Kidney tubule cell (primary cell): ENCODE data around the gene REX1BD.
"Not testable (repeated sequence)": the region's sequence is repeated elsewhere in the genome, so short reads cannot be mapped to it uniquely, and the experiment has no call there.

ENCODE experiments used
- DNase-seq: peaks from one replicate; pipeline ENCODE4 v3.0.0-alpha.2; 2018; ENCODE audit warnings: low spot score

REX1BD gene

GRCh38 chr19:18588611-18589379 lies at the start of gene REX1BD:
TSS of gene REX1BD (plus strand) at chr19:18588798. CDS start at chr19:18588802, 4 bp downstream.
- peak; percentile 83 for DNase-seq

GRCh38 chr19:18539372-18539771 lies 49.2 kb upstream of the REX1BD start:
- no peak for DNase-seq

DNA sequence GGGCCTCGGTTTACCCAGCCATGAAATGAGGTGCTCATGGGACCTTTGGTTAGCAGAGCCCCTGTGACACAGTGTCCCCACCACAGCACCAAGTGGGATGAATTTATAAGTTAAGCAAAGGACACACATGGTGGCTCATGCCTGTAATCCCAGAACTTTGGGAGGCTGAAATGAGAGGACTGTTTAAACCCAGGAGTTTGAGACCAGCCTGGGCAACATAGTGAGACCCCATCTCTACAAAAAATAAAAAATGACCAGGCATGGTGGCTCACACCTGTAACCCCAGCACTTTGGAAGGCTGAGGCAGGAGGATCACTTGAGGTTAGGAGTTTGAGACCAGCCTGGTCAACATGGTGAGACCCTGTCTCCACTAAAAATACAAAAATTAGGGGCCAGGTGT lies 48.4 kb upstream of the REX1BD start:
- DNase-seq = not testable (repeated sequence)

GRCh38 chr19:18541258-18541991 lies 47.2 kb upstream of the REX1BD start:
- DNase-seq = peak; percentile 42

DNA sequence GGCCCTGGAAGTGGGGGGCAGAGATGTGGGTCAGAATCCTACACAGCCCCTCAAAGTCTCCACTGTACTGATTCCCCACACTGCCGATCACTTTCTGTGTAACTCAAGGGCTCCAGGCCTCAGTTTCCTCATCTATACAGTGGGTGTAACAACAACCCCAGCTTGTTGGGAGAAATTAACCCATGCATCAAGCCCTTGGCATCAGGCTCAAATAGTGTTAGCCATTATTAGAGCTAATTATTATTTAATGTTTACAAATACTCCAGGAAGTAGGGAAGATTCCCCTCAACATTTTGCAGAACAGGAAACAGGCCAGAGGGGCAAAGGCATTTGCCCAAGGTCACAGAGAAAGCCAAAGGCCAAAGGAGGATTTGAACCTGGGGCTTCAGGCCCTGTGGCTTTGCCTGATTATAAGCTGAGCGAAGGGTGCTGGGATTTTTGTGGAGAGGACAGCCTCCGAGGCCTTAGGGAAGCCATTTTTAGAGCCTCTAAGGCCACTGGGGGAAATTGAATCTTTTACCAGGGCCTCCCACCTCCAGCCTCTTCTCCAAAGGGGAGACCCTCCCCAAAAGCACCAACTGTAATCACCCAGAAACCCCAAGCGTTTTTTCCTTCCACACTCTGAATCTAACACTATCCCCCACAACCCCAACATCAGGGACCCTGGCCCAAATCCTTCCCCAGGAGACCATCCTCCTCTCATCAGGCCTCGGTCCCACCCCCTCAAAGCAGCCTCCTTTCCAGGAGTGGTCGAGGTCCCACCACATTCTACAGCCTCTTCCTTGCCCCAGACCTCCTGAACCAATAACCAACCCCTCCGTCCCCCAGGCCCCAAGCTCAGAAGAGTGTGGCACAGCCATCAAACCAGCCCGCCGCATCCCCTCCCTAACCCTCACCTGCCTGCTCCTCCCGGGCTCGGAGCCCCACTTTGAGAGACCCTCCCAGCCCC lies 46.3 kb upstream of the REX1BD start:
- no peak for DNase-seq

GRCh38 chr19:18542941-18543813 lies 45.4 kb upstream of the REX1BD start, which contains the start of gene FKBP8:
TSS of gene FKBP8 (minus strand) at chr19:18543573. CDS start at chr19:18541970, 1,603 bp downstream.
- DNase-seq = peak; percentile 86

- DNase-seq = peak; percentile 72
Measured at GRCh38 chr19:18543814-18544475, 44.7 kb upstream of the REX1BD start.

GRCh38 chr19:18551631-18552030 lies 37.0 kb upstream of the REX1BD start:
- no peak for DNase-seq

DNA sequence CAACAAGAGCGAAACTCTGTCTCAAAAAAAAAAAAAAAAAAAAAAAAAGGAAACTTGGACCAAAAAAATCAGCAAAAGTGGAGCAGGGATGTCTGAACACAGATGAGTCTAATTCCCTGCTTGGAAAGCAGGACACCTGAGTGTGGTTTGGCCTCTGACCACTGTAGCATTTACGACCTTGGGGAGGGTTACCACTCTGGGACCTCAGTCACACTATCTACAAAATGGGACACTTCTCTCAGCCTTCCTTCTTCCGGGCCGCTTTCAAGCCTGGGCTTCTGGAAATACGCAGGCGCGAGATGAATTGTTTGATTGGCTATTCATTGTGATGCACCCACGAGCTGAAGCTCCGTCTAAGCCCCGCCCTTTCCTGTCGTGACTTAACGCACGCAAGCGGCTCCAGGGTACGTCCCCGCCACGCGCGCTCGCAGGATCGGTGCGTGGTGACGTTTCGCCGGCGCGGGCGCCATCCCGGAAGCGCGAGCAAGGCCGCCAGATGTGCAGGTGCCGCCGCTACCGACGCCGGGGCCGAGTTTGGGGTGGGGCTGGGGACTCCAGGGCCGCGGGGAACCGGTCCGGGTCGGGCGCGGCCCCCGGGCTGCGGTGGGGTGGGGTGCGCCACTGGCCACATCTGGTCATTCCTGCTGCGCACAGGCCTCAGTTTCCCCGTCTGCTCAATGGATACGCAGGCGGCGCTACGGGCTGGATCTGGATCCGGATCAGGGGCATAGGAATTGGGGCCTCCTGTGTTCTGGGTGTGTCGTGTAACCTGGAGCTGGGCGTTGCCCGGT lies 31.0 kb upstream of the REX1BD start, which contains the start of gene KXD1:
KXD1 (plus strand) TSS at position 460 of the 791 bp plus-strand sequence. CDS start 4,187 bp downstream, outside the sequence.
- DNase-seq = peak; percentile 99

- DNase-seq = no peak
Measured at GRCh38 chr19:18558202-18558555, 30.4 kb upstream of the REX1BD start.

GRCh38 chr19:18558604-18559003 lies 30.0 kb upstream of the REX1BD start:
- no peak for DNase-seq

- DNase-seq = no peak
Measured at GRCh38 chr19:18559685-18560084, 28.9 kb upstream of the REX1BD start.

DNA sequence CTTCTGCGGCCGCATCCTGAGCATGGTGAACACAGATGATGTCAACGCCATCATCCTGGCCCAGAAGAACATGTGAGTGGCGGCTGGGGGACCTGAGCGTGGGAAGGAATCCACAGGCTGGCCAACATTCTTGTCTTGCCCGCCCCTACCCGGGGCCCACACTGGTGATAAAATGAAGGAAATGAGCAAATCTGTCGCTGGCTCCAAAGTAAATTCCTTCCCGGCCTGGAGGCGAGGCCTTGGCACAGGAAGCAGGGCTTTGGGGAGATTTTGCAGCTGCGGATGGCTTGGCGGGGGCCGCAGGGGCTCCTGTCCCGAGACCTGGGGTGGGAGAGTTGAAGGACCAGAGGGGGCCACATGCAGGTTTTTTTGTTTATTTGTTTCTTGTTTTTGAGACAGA lies 26.5 kb upstream of the REX1BD start:
- no peak for DNase-seq

DNA sequence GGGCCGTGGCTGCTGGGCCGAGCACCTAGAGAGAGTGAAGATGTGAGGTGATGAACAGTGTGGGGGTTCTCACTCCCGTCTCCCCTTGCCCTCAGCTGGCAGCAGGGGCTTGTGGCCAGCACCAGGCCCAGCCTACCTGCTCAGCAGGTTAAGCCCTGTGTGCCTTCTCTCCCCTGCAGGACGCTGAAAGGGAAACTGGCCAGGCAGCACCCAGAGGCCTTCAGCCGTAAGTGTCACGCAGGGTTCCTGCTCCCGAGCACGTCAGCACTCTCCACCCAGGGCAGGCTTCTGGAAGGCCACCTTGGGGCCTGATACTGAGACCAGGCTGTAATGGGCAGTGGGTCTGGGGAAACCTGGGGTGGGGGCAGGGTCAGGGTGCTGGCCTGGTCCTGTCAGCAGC lies 21.6 kb upstream of the REX1BD start:
- no peak for DNase-seq

- DNase-seq = no peak
Measured at GRCh38 chr19:18568367-18568766, 20.2 kb upstream of the REX1BD start.

DNA sequence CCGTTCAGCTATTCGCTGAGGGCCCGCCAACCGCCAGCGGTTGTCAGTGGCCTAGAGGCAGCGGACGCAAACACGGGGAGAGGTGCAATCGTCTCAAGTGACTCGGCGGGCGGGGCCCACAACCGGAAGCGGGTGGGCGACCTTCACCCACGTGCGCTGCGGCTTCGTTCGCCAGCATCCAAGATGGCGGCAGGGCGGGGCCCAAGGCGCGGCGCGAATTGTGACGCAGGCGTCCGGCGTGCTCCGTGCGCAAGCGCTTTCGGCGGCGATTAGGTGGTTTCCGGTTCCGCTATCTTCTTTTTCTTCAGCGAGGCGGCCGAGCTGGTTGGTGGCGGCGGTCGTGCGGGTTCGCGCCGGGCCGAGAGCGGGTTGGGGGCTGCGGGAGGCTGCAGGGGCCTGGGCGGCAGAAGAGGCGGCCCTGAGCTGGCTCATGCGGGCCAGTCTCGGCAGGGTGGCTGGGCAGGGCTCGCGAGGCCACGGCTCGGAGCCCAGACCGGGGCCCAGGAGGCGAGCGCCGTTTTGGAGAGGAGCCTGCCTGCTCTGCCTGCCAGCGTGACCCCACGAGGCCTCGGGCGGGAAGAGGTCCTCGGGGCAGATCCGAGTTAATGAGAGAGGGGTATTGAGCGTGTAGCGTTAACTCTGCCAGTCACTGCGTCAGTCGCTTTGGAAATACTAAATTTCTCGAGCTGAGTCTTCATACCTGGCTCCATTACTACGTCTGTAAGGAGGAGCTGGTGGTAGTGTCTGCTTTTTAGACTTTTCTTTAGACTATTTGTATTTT lies 16.8 kb upstream of the REX1BD start, which contains the start of gene UBA52:
UBA52 (plus strand) TSS at position 294 of the 781 bp plus-strand sequence. CDS start 1,444 bp downstream, outside the sequence.
- DNase-seq = peak; percentile 97

- no peak for DNase-seq
Measured at GRCh38 chr19:18574691-18575291, 13.8 kb upstream of the REX1BD start.

GRCh38 chr19:18576383-18576782 lies 12.2 kb upstream of the REX1BD start:
- DNase-seq = no peak
